ENCODE results near the gene ZNF177.
"Not testable (repeated sequence)": the region's sequence is repeated elsewhere in the genome, so short reads cannot be mapped to it uniquely, and the experiment has no call there.

ZNF177 gene

GRCh38 chr19:9362905-9363304, at the start of gene ZNF177:
Gene ZNF177, plus strand, starts transcription at chr19:9363013. Its CDS starts 15,299 bp downstream, at chr19:9378312.
- Histone ChIP-seq H3K4me2 (ENCODE audit: low read length) (no peak within 1 kb of the TSS), H3K36me3 (replicated peaks; ENCODE audit: low read depth, low read length) (peaks cover 53% of the 10 kb centered on the region), H2AFZ (ENCODE audit: low read depth, low read length) (no peak within 1 kb of the TSS), H3K79me2 (ENCODE audit: low read length) (no peaks in the 10 kb centered on the region), H3K27me3 (ENCODE audit: low read depth, low read length) (no peaks in the 10 kb centered on the region), H3K4me3 (ENCODE audit: low read length) (no peak within 1 kb of the TSS), H3K27ac (ENCODE audit: low read length) (no peak within 1 kb of the TSS), H3K9ac (ENCODE audit: low read length) (no peak within 1 kb of the TSS), H4K20me1 (ENCODE audit: insufficient read depth, low read length) (no peaks in the 10 kb centered on the region), H3K9me3 (ENCODE audit: insufficient read depth, low read length) (peaks cover 15% of the 10 kb centered on the region; the same call in 1 of the 2 replicates), H3K4me1 (ENCODE audit: low read length) (no peaks in the 10 kb centered on the region)
- no peak for TF ChIP-seq EZH2phosphoT487 (IDR thresholded peaks at IDR 0.05; ENCODE audit: low read depth)
- TF ChIP-seq CTCF (IDR thresholded peaks at IDR 0.05; ENCODE audit: low read depth, low read length): no peak

GRCh38 chr19:9313756-9314155, 49.1 kb upstream of the ZNF177 start:
- H3K79me2 ChIP-seq (ENCODE audit: low read length): peaks cover under 1% of the 10 kb centered on the region; the same call in 1 of the 2 replicates
- H3K4me2 ChIP-seq (ENCODE audit: low read length): no peak overlapping the region
- H3K36me3 ChIP-seq (replicated peaks; ENCODE audit: low read depth, low read length): no peaks in the 10 kb centered on the region
- no peak overlapping the region for H3K9ac ChIP-seq (ENCODE audit: low read length)
- H3K4me3 ChIP-seq (ENCODE audit: low read length): no peak overlapping the region
- no peaks in the 10 kb centered on the region for H4K20me1 ChIP-seq (ENCODE audit: insufficient read depth, low read length)
- H3K27ac ChIP-seq (ENCODE audit: low read length): no peak overlapping the region
- peaks cover 5% of the 10 kb centered on the region for H3K4me1 ChIP-seq (ENCODE audit: low read length)
- no peak overlapping the region for H2AFZ ChIP-seq (ENCODE audit: low read depth, low read length)
- H3K27me3 ChIP-seq (ENCODE audit: low read depth, low read length): no peaks in the 10 kb centered on the region
- TF ChIP-seq CTCF (IDR thresholded peaks at IDR 0.05; ENCODE audit: low read depth, low read length): no peak
- no peak for TF ChIP-seq EZH2phosphoT487 (IDR thresholded peaks at IDR 0.05; ENCODE audit: low read depth)
- H3K9me3 ChIP-seq (ENCODE audit: insufficient read depth, low read length): peaks cover 9% of the 10 kb centered on the region; the same call in 1 of the 2 replicates

GRCh38 chr19:9321338-9321737, 41.5 kb upstream of the ZNF177 start:
- Histone ChIP-seq H3K27ac (ENCODE audit: low read length) (no peak overlapping the region), H3K4me1 (ENCODE audit: low read length) (peaks cover 8% of the 10 kb centered on the region; the same call in 1 of the 2 replicates), H3K9ac (ENCODE audit: low read length) (no peak overlapping the region), H3K27me3 (ENCODE audit: low read depth, low read length) (no peaks in the 10 kb centered on the region), H3K4me2 (ENCODE audit: low read length) (no peak overlapping the region), H3K9me3 (ENCODE audit: insufficient read depth, low read length) (peaks cover 14% of the 10 kb centered on the region; the same call in 1 of the 2 replicates), H2AFZ (ENCODE audit: low read depth, low read length) (no peak overlapping the region), H4K20me1 (ENCODE audit: insufficient read depth, low read length) (no peaks in the 10 kb centered on the region), H3K4me3 (ENCODE audit: low read length) (no peak overlapping the region), H3K36me3 (replicated peaks; ENCODE audit: low read depth, low read length) (peaks cover 16% of the 10 kb centered on the region), H3K79me2 (ENCODE audit: low read length) (peaks cover 11% of the 10 kb centered on the region)
- TF ChIP-seq EZH2phosphoT487 (IDR thresholded peaks at IDR 0.05; ENCODE audit: low read depth): no peak
- TF ChIP-seq CTCF (IDR thresholded peaks at IDR 0.05; ENCODE audit: low read depth, low read length): no peak

- H3K9ac ChIP-seq (ENCODE audit: low read length); H3K4me1 ChIP-seq (ENCODE audit: low read length); H3K4me2 ChIP-seq (ENCODE audit: low read length); H4K20me1 ChIP-seq (ENCODE audit: insufficient read depth, low read length); H3K27ac ChIP-seq (ENCODE audit: low read length); H2AFZ ChIP-seq (ENCODE audit: low read depth, low read length); H3K27me3 ChIP-seq (ENCODE audit: low read depth, low read length); H3K4me3 ChIP-seq (ENCODE audit: low read length): not testable (repeated sequence)
- peaks cover 14% of the 10 kb centered on the region; the same call in 1 of the 2 replicates for H3K9me3 ChIP-seq (ENCODE audit: insufficient read depth, low read length)
- peaks cover 11% of the 10 kb centered on the region for H3K79me2 ChIP-seq (ENCODE audit: low read length)
- peaks cover 18% of the 10 kb centered on the region for H3K36me3 ChIP-seq (replicated peaks; ENCODE audit: low read depth, low read length)
Measured at GRCh38 chr19:9321756-9322155, 41.1 kb upstream of the ZNF177 start.

GRCh38 chr19:9322201-9322600, 40.6 kb upstream of the ZNF177 start:
- H3K4me2 ChIP-seq (ENCODE audit: low read length); H3K4me1 ChIP-seq (ENCODE audit: low read length); H3K4me3 ChIP-seq (ENCODE audit: low read length); H3K27me3 ChIP-seq (ENCODE audit: low read depth, low read length); H3K9ac ChIP-seq (ENCODE audit: low read length); H3K27ac ChIP-seq (ENCODE audit: low read length); H4K20me1 ChIP-seq (ENCODE audit: insufficient read depth, low read length); H2AFZ ChIP-seq (ENCODE audit: low read depth, low read length): not testable (repeated sequence)
- H3K36me3 ChIP-seq (replicated peaks; ENCODE audit: low read depth, low read length): peaks cover 21% of the 10 kb centered on the region
- peaks cover 14% of the 10 kb centered on the region; the same call in 1 of the 2 replicates for H3K9me3 ChIP-seq (ENCODE audit: insufficient read depth, low read length)
- H3K79me2 ChIP-seq (ENCODE audit: low read length): peaks cover 11% of the 10 kb centered on the region
